Ishikawa (cell line): ENCODE results near the gene RIPOR3.

ENCODE experiments used
- CEBPB ChIP-seq: IDR thresholded peaks from 2 replicates; pipeline ENCODE4 v1.6.1; 2012
- EGR1 ChIP-seq: IDR thresholded peaks from 2 replicates; pipeline ENCODE4 v1.6.1; 2012
- EP300 ChIP-seq: IDR thresholded peaks from 2 replicates; pipeline ENCODE4 v1.6.1; 2012; ENCODE audit warnings: borderline replicate concordance
- NFIC ChIP-seq: IDR thresholded peaks from 2 replicates; pipeline ENCODE4 v1.6.1; 2012
- RAD21 ChIP-seq: IDR thresholded peaks from 2 replicates; pipeline ENCODE4 v1.6.1; 2012; ENCODE audit warnings: low read depth
- TAF1 ChIP-seq: IDR thresholded peaks from 2 replicates; pipeline ENCODE4 v1.6.1; 2012; ENCODE audit warnings: low read depth, mild to moderate bottlenecking
- TCF12 ChIP-seq: IDR thresholded peaks from 2 replicates; pipeline ENCODE4 v1.6.1; 2012; ENCODE audit warnings: low read depth
- TEAD4 ChIP-seq: IDR thresholded peaks from 2 replicates; pipeline ENCODE4 v1.6.1; 2012
- YY1 ChIP-seq: IDR thresholded peaks from 2 replicates; pipeline ENCODE4 v1.6.1; 2012; ENCODE audit warnings: low read depth
- ZBTB7A ChIP-seq: IDR thresholded peaks from 2 replicates; pipeline ENCODE4 v1.6.1; 2012; ENCODE audit warnings: low read depth
- TF ChIP-seq, protein P1 (sequence below): IDR thresholded peaks from 2 replicates; pipeline ENCODE4 v1.6.1; 2012; ENCODE audit warnings: low read depth, mild to moderate bottlenecking
- TF ChIP-seq, protein P2 (sequence below): IDR thresholded peaks from 2 replicates; pipeline ENCODE4 v1.6.1; 2012
- TF ChIP-seq, protein P3 (sequence below): IDR thresholded peaks from 2 replicates; pipeline ENCODE4 v1.6.1; 2012

DNA sequence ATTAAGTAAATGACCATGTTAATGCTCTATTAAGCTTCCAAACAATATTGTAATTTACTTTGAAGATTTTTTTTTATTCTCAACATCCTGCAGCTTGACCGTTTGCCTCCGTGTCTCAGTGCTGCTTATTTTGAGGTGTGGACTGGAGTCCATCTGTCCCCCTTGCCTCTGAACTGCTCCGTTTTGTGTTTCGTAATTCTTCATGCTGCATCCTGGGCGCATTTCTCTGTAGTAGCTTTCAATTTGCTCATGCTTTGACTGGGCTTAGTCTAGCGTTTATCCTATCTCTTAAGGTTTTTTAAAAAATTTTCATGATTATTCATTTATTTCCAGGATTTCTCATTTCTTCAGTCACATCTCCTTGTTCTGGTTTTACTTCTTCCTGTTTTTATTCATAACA, 143.4 kb downstream of the RIPOR3 start:
- TF ChIP-seq EP300 (no peak), NFIC (no peak), EGR1 (no peak), YY1 (no peak), CEBPB (no peak), TEAD4 (no peak), TCF12 (no peak), RAD21 (no peak), ZBTB7A (no peak), TAF1 (no peak)
- TF ChIP-seq, protein P1, sequence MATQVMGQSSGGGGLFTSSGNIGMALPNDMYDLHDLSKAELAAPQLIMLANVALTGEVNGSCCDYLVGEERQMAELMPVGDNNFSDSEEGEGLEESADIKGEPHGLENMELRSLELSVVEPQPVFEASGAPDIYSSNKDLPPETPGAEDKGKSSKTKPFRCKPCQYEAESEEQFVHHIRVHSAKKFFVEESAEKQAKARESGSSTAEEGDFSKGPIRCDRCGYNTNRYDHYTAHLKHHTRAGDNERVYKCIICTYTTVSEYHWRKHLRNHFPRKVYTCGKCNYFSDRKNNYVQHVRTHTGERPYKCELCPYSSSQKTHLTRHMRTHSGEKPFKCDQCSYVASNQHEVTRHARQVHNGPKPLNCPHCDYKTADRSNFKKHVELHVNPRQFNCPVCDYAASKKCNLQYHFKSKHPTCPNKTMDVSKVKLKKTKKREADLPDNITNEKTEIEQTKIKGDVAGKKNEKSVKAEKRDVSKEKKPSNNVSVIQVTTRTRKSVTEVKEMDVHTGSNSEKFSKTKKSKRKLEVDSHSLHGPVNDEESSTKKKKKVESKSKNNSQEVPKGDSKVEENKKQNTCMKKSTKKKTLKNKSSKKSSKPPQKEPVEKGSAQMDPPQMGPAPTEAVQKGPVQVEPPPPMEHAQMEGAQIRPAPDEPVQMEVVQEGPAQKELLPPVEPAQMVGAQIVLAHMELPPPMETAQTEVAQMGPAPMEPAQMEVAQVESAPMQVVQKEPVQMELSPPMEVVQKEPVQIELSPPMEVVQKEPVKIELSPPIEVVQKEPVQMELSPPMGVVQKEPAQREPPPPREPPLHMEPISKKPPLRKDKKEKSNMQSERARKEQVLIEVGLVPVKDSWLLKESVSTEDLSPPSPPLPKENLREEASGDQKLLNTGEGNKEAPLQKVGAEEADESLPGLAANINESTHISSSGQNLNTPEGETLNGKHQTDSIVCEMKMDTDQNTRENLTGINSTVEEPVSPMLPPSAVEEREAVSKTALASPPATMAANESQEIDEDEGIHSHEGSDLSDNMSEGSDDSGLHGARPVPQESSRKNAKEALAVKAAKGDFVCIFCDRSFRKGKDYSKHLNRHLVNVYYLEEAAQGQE, result no peak
- TF ChIP-seq, protein P2, sequence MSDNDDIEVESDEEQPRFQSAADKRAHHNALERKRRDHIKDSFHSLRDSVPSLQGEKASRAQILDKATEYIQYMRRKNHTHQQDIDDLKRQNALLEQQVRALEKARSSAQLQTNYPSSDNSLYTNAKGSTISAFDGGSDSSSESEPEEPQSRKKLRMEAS, result no peak
- TF ChIP-seq, protein P3, sequence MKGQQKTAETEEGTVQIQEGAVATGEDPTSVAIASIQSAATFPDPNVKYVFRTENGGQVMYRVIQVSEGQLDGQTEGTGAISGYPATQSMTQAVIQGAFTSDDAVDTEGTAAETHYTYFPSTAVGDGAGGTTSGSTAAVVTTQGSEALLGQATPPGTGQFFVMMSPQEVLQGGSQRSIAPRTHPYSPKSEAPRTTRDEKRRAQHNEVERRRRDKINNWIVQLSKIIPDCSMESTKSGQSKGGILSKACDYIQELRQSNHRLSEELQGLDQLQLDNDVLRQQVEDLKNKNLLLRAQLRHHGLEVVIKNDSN, result no peak
